HEK293T (cell line): ENCODE results near the gene ABCA4.
"Not testable (repeated sequence)": the region's sequence is repeated elsewhere in the genome, so short reads cannot be mapped to it uniquely, and the experiment has no call there.

Experiments
- CTCF ChIA-PET: fragments of 350-600 bp; formaldehyde crosslinking; extraction: SDS; loops from one replicate; lab custom pipeline; 2021; ENCODE audit warnings: antibody characterized with exemption, inconsistent platforms; lab: Yijun Ruan, JAX
- POLR2A ChIA-PET: fragments of 350-600 bp; formaldehyde crosslinking; extraction: SDS; loops from one replicate; lab custom pipeline; 2020; ENCODE audit warnings: antibody characterized with exemption, inconsistent platforms; lab: Yijun Ruan, JAX
- DNase-seq: peaks from one replicate; pipeline ENCODE4 v3.0.0; 2012; ENCODE audit warnings: mixed read lengths; ENCODE audit errors: extremely low spot score
- ARNT ChIP-seq: fragments of 450-650 bp; IDR thresholded peaks from 2 replicates; pipeline ENCODE4 v1.6.1; 2017; ENCODE audit warnings: mild to moderate bottlenecking
- BHLHE40 ChIP-seq: fragments of 450-650 bp; IDR thresholded peaks from 2 replicates; pipeline ENCODE4 v1.6.1; 2016; ENCODE audit warnings: mild to moderate bottlenecking, moderate library complexity, borderline replicate concordance
- CTBP1 ChIP-seq: fragments of 450-650 bp; IDR thresholded peaks from 2 replicates; pipeline ENCODE4 v1.6.1; 2016; ENCODE audit warnings: borderline replicate concordance
- ELF4 ChIP-seq: fragments of 450-650 bp; IDR thresholded peaks from 2 replicates; pipeline ENCODE4 v1.6.1; 2017; ENCODE audit warnings: antibody characterized with exemption
- FOXA1 ChIP-seq: fragments of 450-650 bp; IDR thresholded peaks from 2 replicates; pipeline ENCODE4 v1.6.1; 2016; ENCODE audit warnings: mild to moderate bottlenecking
- FOXK2 ChIP-seq: fragments of 450-650 bp; IDR thresholded peaks from 2 replicates; pipeline ENCODE4 v1.6.1; 2016; ENCODE audit warnings: mild to moderate bottlenecking
- FOXM1 ChIP-seq: fragments of 450-650 bp; IDR thresholded peaks from 2 replicates; pipeline ENCODE4 v1.6.1; 2017; ENCODE audit warnings: mild to moderate bottlenecking, borderline replicate concordance
- HDGF ChIP-seq: fragments of 450-650 bp; IDR thresholded peaks from 2 replicates; pipeline ENCODE4 v1.6.1; 2017; ENCODE audit warnings: antibody characterized with exemption, borderline replicate concordance
- L3MBTL2 ChIP-seq: fragments of 450-650 bp; conservative IDR thresholded peaks from 2 replicates; pipeline ENCODE4 v1.6.1; 2016; ENCODE audit warnings: mild to moderate bottlenecking
- LEF1 ChIP-seq: fragments of 450-650 bp; IDR thresholded peaks from 2 replicates; pipeline ENCODE4 v1.6.1; 2017; ENCODE audit warnings: mild to moderate bottlenecking, borderline replicate concordance
- NFRKB ChIP-seq: fragments of 450-650 bp; IDR thresholded peaks from 2 replicates; pipeline ENCODE4 v1.6.1; 2016; ENCODE audit warnings: mild to moderate bottlenecking, moderate library complexity
- SP1 ChIP-seq: fragments of 450-650 bp; IDR thresholded peaks from 2 replicates; pipeline ENCODE4 v1.6.1; 2017
- SUZ12 ChIP-seq: fragments of 450-650 bp; IDR thresholded peaks from 2 replicates; pipeline ENCODE4 v1.6.1; 2016; ENCODE audit warnings: mild to moderate bottlenecking
- TARDBP ChIP-seq: fragments of 450-650 bp; IDR thresholded peaks from 2 replicates; pipeline ENCODE4 v1.6.1; 2016
- ZNF384 ChIP-seq: fragments of 450-650 bp; IDR thresholded peaks from 2 replicates; pipeline ENCODE4 v1.6.1; 2016
- TF ChIP-seq, protein P1 (sequence below): fragments of 450-650 bp; IDR thresholded peaks from 2 replicates; pipeline ENCODE4 v1.6.1; 2016

The ABCA4 gene

DNA sequence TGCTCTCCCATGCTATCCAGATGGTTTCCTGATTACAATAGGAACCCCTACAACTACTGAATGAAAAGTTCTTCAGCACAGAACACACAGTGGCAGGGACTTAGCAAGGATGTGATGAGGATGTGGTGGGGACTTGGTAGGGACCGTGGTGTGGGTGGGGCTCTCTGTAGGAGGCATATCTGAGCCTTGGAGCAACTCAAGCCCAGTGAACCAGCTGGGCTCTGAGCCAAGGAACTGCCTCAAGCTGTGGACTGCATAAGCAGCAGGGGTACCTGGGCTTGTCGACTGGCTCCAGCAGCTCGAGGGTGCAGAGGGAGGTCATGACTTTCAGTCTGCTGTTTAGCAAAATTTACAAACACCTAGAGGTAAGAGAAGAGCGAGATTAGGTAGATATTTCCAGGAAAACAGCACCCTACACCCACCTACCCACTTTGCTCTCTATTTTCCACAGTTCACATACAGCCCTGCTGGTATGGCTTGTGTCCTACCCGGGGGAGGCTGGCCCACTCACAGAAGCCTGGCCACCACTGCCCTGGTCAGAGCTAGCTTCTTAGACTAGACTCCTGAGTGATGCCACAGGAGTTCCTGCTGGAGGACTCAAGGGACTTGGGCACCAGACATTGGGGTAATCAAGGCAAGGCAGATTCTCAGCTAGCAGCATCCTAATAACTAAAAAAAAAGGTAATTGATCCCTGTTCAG, 125.0 kb downstream of the ABCA4 start:
- no peak for DNase-seq
- TF ChIP-seq, protein P1, sequence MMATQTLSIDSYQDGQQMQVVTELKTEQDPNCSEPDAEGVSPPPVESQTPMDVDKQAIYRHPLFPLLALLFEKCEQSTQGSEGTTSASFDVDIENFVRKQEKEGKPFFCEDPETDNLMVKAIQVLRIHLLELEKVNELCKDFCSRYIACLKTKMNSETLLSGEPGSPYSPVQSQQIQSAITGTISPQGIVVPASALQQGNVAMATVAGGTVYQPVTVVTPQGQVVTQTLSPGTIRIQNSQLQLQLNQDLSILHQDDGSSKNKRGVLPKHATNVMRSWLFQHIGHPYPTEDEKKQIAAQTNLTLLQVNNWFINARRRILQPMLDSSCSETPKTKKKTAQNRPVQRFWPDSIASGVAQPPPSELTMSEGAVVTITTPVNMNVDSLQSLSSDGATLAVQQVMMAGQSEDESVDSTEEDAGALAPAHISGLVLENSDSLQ, result no peak
- no peak for TF ChIP-seq CTBP1
- no peak for TF ChIP-seq FOXA1
- ChIA-PET CTCF (interaction anchor here (0.8 kb wide), 1 partner anchor 16 kb away, joined by 3 read pairs; no protein-coding TSS in a partner anchor), POLR2A (no interaction called here)

DNA sequence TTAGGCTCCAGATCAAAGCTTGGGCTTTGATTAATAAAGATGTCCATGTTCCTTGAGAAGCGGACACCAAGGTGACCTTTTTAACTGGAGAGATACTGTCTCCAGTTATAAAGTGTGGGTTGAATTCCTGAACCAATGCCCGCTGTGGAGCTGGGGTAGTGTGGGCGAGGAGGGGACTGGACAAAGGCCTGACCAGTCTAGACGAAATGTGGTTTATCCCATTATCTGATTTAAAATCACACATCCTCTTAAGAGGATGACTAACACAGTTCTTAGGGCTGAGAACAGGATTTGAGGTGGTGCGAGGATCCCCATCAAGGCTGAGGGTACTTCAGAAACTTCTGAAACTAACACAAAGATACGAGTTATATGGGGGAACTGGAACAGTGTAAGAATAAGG, 127.2 kb downstream of the ABCA4 start:
- ChIA-PET POLR2A (no interaction called here), CTCF (no interaction called here)
- DNase-seq, result no peak
- TF ChIP-seq FOXK2 (no peak), HDGF (no peak), SP1 (no peak), CTBP1 (no peak), ELF4 (no peak), LEF1 (no peak), L3MBTL2 (no peak), SUZ12 (no peak), FOXA1 (no peak), ZNF384 (no peak), TARDBP (no peak), ARNT (no peak), FOXM1 (no peak), BHLHE40 (no peak), NFRKB (no peak)
- TF ChIP-seq, protein P1, result no peak

DNA sequence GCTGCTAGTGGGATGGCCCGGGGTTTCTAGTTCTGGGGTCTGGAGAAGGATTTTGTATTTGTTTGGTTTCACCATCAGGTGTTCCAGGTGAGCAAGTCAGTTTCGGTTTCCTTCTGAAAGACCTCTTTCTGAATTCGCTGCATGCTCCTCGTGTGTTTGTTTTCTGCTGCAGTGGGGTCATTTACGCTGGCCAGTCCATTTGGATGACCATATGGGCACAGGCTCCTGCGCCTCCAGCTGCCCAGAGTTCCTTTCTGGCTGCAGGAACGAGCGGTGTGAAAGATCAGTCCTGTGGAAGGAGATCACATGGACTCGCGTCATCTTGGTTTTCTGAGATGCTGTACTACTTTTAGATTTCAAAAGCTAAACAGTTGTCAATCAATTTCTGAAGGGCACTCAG, 128.0 kb downstream of the ABCA4 start:
- ChIA-PET CTCF (no interaction called here), POLR2A (no interaction called here)
- no peak for TF ChIP-seq SP1
- TF ChIP-seq NFRKB, result no peak
- no peak for TF ChIP-seq LEF1
- TF ChIP-seq ARNT, result no peak
- TF ChIP-seq SUZ12, result no peak
- TF ChIP-seq TARDBP, result no peak
- TF ChIP-seq FOXM1, result no peak
- no peak for TF ChIP-seq BHLHE40
- TF ChIP-seq FOXK2, result no peak
- no peak for TF ChIP-seq L3MBTL2
- TF ChIP-seq ZNF384, result no peak
- TF ChIP-seq, protein P1, result no peak
- DNase-seq, result no peak

DNA sequence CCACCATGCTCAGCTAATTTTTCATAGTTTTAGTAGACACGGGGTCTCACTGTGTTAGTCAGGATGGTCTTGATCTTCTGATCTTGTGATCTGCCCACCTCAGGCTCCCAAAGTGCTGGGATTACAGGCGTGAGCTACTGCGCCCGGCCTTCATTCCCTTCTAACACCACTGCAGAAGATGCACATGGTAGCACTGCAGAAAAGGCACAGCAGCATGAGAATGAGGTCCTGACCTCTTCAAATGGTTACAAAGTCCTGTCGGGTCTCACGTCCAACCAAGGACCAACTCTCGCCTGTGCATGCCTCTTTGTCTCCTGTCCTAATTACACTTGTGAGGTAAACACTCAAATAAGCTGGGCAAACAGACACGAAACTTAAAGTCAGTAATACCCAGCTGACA, 128.8 kb downstream of the ABCA4 start:
- DNase-seq, result no peak
- TF ChIP-seq FOXK2, result no peak
- TF ChIP-seq ARNT, result no peak
- TF ChIP-seq LEF1, result no peak
- no peak for TF ChIP-seq BHLHE40
- POLR2A ChIA-PET, result no interaction called here
- CTCF ChIA-PET, result no interaction called here

DNA sequence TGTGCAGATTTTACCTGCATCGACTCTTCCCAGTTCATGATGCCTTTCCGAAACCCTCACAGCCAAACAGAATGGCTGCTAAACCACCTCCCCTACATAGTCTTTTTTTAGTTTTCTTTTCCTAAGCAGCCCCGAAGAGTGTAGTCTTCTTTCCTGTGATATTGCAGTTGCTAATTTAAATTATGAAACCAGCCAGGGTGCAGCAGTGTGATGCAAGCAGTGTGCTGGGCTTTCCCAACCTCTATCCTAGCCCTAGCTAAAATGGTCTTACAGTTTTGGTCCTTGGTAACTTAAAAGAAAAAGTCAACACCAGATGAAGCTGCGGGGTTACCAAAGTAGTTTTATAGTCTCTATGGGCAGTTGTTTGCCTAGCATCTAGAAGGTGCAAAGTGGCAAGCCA, 129.7 kb downstream of the ABCA4 start:
- DNase-seq, result no peak
- TF ChIP-seq ARNT (no peak), FOXK2 (no peak), TARDBP (no peak), LEF1 (no peak), BHLHE40 (no peak), L3MBTL2 (no peak)
- POLR2A ChIA-PET, result interaction anchor here (1.0 kb wide), 1 partner anchor 11 kb away, joined by 3 read pairs; no protein-coding TSS in a partner anchor
- CTCF ChIA-PET, result no interaction called here

DNA sequence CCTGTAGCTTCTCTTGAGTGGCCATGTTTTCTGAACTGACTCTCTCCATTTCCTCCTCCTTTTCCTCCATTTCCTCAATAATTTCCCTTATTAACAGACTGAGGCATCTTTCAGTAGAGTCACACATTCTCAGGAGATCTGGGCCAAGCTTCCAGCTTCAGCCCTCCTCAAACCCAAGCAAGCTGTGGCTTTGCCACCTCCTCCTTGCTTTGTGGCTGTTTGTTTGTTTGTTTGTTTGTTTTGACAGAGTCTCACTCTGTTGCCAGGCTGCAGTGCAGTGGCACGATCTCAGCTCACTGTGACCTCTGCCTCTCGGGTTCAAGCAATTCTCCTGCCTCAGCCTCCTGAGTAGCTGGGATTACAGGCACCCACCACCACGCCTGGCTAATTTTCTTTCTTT, 130.5 kb downstream of the ABCA4 start:
- CTCF ChIA-PET, result interaction anchor here (0.9 kb wide), 1 partner anchor 10 kb away, joined by 5 read pairs; no protein-coding TSS in a partner anchor
- DNase-seq, POLR2A ChIA-PET: not testable (repeated sequence)

DNA sequence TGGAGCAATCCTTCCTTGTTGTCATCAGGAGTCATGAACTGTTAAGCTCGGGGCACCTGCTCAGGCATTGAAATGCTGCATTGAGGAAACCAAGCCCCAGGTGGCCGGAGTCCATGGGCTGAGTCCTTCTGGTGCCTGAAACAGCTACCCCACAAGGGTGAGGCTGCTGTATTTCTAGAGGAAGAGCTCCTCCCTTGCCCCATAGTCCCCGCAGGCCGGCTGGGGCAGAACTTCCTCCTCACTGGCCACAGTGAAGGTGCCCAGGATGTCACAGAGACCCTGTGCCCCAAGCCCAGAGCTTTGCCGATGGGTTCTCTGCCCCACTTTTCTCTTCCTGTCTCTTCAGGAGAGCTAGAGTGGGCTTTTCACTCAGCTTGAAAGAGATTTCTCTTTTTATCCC, 130.9 kb downstream of the ABCA4 start:
- ChIA-PET POLR2A (no interaction called here), CTCF (interaction anchor here (0.9 kb wide), 1 partner anchor 9 kb away, joined by 5 read pairs; no protein-coding TSS in a partner anchor)
- TF ChIP-seq BHLHE40 (no peak), SUZ12 (no peak)
- no peak for DNase-seq
